OCI-LY1 (cell line): ENCODE data around the gene RTF2.

ENCODE experiments used
- EZH2 ChIP-seq: fragments of 200-600 bp; sonication (generic), shearing (Covaris generic); IDR thresholded peaks from 2 replicates; pipeline ENCODE4 v1.8.0; 2017; ENCODE audit warnings: borderline replicate concordance, mixed run types, mild to moderate bottlenecking, antibody characterized with exemption, low read length, moderate library complexity, mixed read lengths
- TF ChIP-seq, protein P1 (sequence below): fragments of 200-600 bp; sonication (generic), shearing (Covaris generic); IDR thresholded peaks from 2 replicates; pipeline ENCODE4 v1.5.1; 2017; ENCODE audit warnings: mild to moderate bottlenecking, antibody characterized with exemption, low read length, moderate library complexity, mixed read lengths

GRCh38 chr20:56430461-56430860, 38.0 kb upstream of the RTF2 start:
- TF ChIP-seq, protein P1, sequence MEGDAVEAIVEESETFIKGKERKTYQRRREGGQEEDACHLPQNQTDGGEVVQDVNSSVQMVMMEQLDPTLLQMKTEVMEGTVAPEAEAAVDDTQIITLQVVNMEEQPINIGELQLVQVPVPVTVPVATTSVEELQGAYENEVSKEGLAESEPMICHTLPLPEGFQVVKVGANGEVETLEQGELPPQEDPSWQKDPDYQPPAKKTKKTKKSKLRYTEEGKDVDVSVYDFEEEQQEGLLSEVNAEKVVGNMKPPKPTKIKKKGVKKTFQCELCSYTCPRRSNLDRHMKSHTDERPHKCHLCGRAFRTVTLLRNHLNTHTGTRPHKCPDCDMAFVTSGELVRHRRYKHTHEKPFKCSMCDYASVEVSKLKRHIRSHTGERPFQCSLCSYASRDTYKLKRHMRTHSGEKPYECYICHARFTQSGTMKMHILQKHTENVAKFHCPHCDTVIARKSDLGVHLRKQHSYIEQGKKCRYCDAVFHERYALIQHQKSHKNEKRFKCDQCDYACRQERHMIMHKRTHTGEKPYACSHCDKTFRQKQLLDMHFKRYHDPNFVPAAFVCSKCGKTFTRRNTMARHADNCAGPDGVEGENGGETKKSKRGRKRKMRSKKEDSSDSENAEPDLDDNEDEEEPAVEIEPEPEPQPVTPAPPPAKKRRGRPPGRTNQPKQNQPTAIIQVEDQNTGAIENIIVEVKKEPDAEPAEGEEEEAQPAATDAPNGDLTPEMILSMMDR = no peak
- TF ChIP-seq EZH2 = no peak
